ENCODE results near the gene SRCIN1.

The SRCIN1 gene

GRCh38 chr17:38544175-38544838 lies 61.4 kb downstream of the SRCIN1 start:
- TF ChIP-seq POLR2A (IDR thresholded peaks at IDR 0.05; ENCODE audit: extremely low read depth, insufficient read length) = no peak
- TF ChIP-seq CTCF (IDR thresholded peaks at IDR 0.05; ENCODE audit: low read depth, low read length) = no peak
- TF ChIP-seq MYC (IDR thresholded peaks at IDR 0.05; ENCODE audit: low read depth, low read length) = no peak
- no peak for TF ChIP-seq MAX (IDR thresholded peaks at IDR 0.05; ENCODE audit: low read depth, low read length)
- DNase-seq (ENCODE audit: low read depth) = peak; percentile 38
- H3K4me3 ChIP-seq (ENCODE audit: low read depth, low read length) = no peak overlapping the region

GRCh38 chr17:38543403-38544174 lies 62.2 kb downstream of the SRCIN1 start:
- TF ChIP-seq POLR2A (IDR thresholded peaks at IDR 0.05; ENCODE audit: extremely low read depth, insufficient read length) (no peak), CTCF (IDR thresholded peaks at IDR 0.05; ENCODE audit: low read depth, low read length) (no peak), MYC (IDR thresholded peaks at IDR 0.05; ENCODE audit: low read depth, low read length) (no peak), MAX (IDR thresholded peaks at IDR 0.05; ENCODE audit: low read depth, low read length) (no peak)
- no peak overlapping the region for H3K4me3 ChIP-seq (ENCODE audit: low read depth, low read length)
- no peak for DNase-seq (ENCODE audit: low read depth)

- no peak overlapping the region for H3K4me3 ChIP-seq (ENCODE audit: low read depth, low read length)
- no peak for DNase-seq (ENCODE audit: low read depth)
- TF ChIP-seq CTCF (IDR thresholded peaks at IDR 0.05; ENCODE audit: low read depth, low read length) (no peak), MYC (IDR thresholded peaks at IDR 0.05; ENCODE audit: low read depth, low read length) (no peak), MAX (IDR thresholded peaks at IDR 0.05; ENCODE audit: low read depth, low read length) (no peak), POLR2A (IDR thresholded peaks at IDR 0.05; ENCODE audit: extremely low read depth, insufficient read length) (no peak)
These were observed 63.5 kb downstream of the SRCIN1 start for GRCh38 chr17:38542286-38542685.

- TF ChIP-seq MAX (IDR thresholded peaks at IDR 0.05; ENCODE audit: low read depth, low read length) (no peak), POLR2A (IDR thresholded peaks at IDR 0.05; ENCODE audit: extremely low read depth, insufficient read length) (no peak), MYC (IDR thresholded peaks at IDR 0.05; ENCODE audit: low read depth, low read length) (no peak), CTCF (IDR thresholded peaks at IDR 0.05; ENCODE audit: low read depth, low read length) (no peak)
- DNase-seq (ENCODE audit: low read depth) = no peak
- H3K4me3 ChIP-seq (ENCODE audit: low read depth, low read length) = no peak overlapping the region
These were observed 64.5 kb downstream of the SRCIN1 start for GRCh38 chr17:38541281-38541680.

- H3K4me3 ChIP-seq (ENCODE audit: low read depth, low read length) = no peak overlapping the region
- no peak for TF ChIP-seq MYC (IDR thresholded peaks at IDR 0.05; ENCODE audit: low read depth, low read length)
- no peak for TF ChIP-seq CTCF (IDR thresholded peaks at IDR 0.05; ENCODE audit: low read depth, low read length)
- TF ChIP-seq POLR2A (IDR thresholded peaks at IDR 0.05; ENCODE audit: extremely low read depth, insufficient read length) = no peak
- no peak for TF ChIP-seq MAX (IDR thresholded peaks at IDR 0.05; ENCODE audit: low read depth, low read length)
These were observed 65.2 kb downstream of the SRCIN1 start for GRCh38 chr17:38540514-38541045.

More at GRCh38 chr17:38540514-38541045, 65.2 kb downstream of the SRCIN1 start:
- peak; percentile 44 for DNase-seq (ENCODE audit: low read depth)

Measured in NB4 (cell line).